Endothelial cell of umbilical vein (primary cell): ENCODE results near the gene DESI1. TPM values are rescaled to one million over a fixed set of nuclear protein-coding genes. Genes with fewer than 3 reads are reported as not detected.

Experiments
- BruUV-seq: library from RNA; stranded (reverse); fragments of 400-500 nt; replicated peaks from 2 replicates; lab custom pipeline; 2021; lab: Mats Ljungman, UMichigan
- CTCF ChIA-PET: fragments of 300-600, 350-600 bp; sonication (Branson Sonifier 250); formaldehyde crosslinking; loops from one replicate; lab custom pipeline; 2021; ENCODE audit warnings: antibody characterized with exemption, inconsistent platforms; lab: Charles Lee
- POLR2A ChIA-PET: fragments of 300-600, 350-600 bp; sonication (Branson Sonifier 250); formaldehyde crosslinking; loops from one replicate; lab custom pipeline; 2021; ENCODE audit warnings: antibody characterized with exemption, inconsistent platforms; lab: Charles Lee
- DNase-seq: peaks from one replicate; pipeline ENCODE4 v3.0.0-alpha.2; 2011; ENCODE audit warnings: low read depth, low spot score
- FAIRE-seq: peaks from 2 replicates; lab custom pipeline; 2011; peaks lifted over from hg19 to GRCh38; lab: Jason Lieb, UNC
- H2AFZ ChIP-seq: 2 replicates; pipeline ENCODE4 v1.6.0; 2012; ENCODE audit warnings: low read depth, low read length, control low read depth, inconsistent platforms
- H3K27ac ChIP-seq: 2 replicates; pipeline ENCODE4 v1.5.1; 2011; ENCODE audit warnings: low read depth, mild to moderate bottlenecking, control low read depth, low read length, moderate library complexity; ENCODE audit not compliant: insufficient read depth
- H3K27me3 ChIP-seq, 2 experiments: 2 replicates each; pipeline versions ENCODE4 v1.6.0 to v1.6.1; 2011; ENCODE audit warnings: low read length in 2 of 2, mixed read lengths in 1 of 2; ENCODE audit not compliant: control insufficient read depth in 2 of 2, insufficient read depth in 2 of 2
- H3K36me3 ChIP-seq, 2 experiments: 2 replicates in 1 of 2; 3 replicates in 1 of 2; pipeline ENCODE4 v1.5.1; 2011; ENCODE audit warnings: low read length in 2 of 2, mild to moderate bottlenecking in 1 of 2, moderate library complexity in 1 of 2; ENCODE audit not compliant: control insufficient read depth in 2 of 2, insufficient read depth in 2 of 2; ENCODE audit errors: extremely low read depth in 1 of 2
- H3K4me1 ChIP-seq: 3 replicates; pipeline ENCODE4 v1.5.1; 2011; ENCODE audit warnings: mild to moderate bottlenecking, low read length; ENCODE audit not compliant: control insufficient read depth, insufficient read depth; ENCODE audit errors: extremely low read depth
- H3K4me2 ChIP-seq: 2 replicates; pipeline ENCODE4 v1.6.1; 2011; ENCODE audit warnings: low read length, control low read depth, mixed read lengths; ENCODE audit not compliant: insufficient read depth
- H3K4me3 ChIP-seq, 3 experiments: fragments of 200-600 bp in 1 of 3; sonication (generic), shearing (Covaris generic) in 1 of 3; replicated peaks in 1 of 3; 2 replicates each; pipeline ENCODE4 v1.5.1; 2011 to 2016; ENCODE audit warnings: control low read depth in 3 of 3, low read length in 3 of 3, mild to moderate bottlenecking in 2 of 3, inconsistent platforms in 1 of 3, low read depth in 1 of 3, moderate library complexity in 1 of 3; ENCODE audit not compliant: insufficient read depth in 1 of 3
- H3K79me2 ChIP-seq: 2 replicates; pipeline ENCODE4 v1.6.0; 2012; ENCODE audit warnings: low read length, inconsistent platforms; ENCODE audit not compliant: control insufficient read depth, insufficient read depth
- H3K9ac ChIP-seq: replicated peaks from 2 replicates; pipeline ENCODE3; 2011; ENCODE audit warnings: low read length, control low read depth; ENCODE audit not compliant: insufficient read depth; ENCODE audit errors: extremely low read depth
- H3K9me1 ChIP-seq: replicated peaks from 3 replicates; pipeline ENCODE4 v1.6.0; 2011; ENCODE audit warnings: mild to moderate bottlenecking, low read length; ENCODE audit not compliant: control insufficient read depth, insufficient read depth; ENCODE audit errors: extremely low read depth
- H3K9me3 ChIP-seq: replicated peaks from 2 replicates; pipeline ENCODE4 v1.5.1; 2012; ENCODE audit warnings: low read length, inconsistent platforms; ENCODE audit not compliant: control insufficient read depth, insufficient read depth
- H4K20me1 ChIP-seq: replicated peaks from 2 replicates; pipeline ENCODE3; 2011; ENCODE audit warnings: mild to moderate bottlenecking, low read length; ENCODE audit not compliant: control insufficient read depth, insufficient read depth; ENCODE audit errors: extremely low read depth
- CTCF ChIP-seq, 2 donors: IDR thresholded peaks; 1 replicate in 1 of 2; 2 replicates in 1 of 2; pipeline ENCODE4 v1.5.1; 2011; ENCODE audit warnings: low read length in 2 of 2, mild to moderate bottlenecking in 2 of 2, moderate library complexity in 2 of 2, control low read depth in 1 of 2, inconsistent platforms in 1 of 2, low read depth in 1 of 2; ENCODE audit not compliant: insufficient read depth in 1 of 2; ENCODE audit errors: extremely low read depth in 1 of 2
- EZH2 ChIP-seq: IDR thresholded peaks from 2 replicates; pipeline ENCODE4 v1.6.1; 2012; ENCODE audit warnings: borderline replicate concordance, low read depth, mild to moderate bottlenecking, moderate library complexity, low read length, inconsistent platforms; ENCODE audit not compliant: severe bottlenecking
- FOS ChIP-seq: IDR thresholded peaks from 2 replicates; pipeline ENCODE4 v1.6.1; 2011; ENCODE audit warnings: mild to moderate bottlenecking, low read length, moderate library complexity, borderline replicate concordance; ENCODE audit not compliant: insufficient read depth
- GATA2 ChIP-seq: IDR thresholded peaks from 2 replicates; pipeline ENCODE4 v1.7.0; 2011; ENCODE audit warnings: low read depth, mild to moderate bottlenecking, moderate library complexity, mixed read lengths, low read length; ENCODE audit not compliant: insufficient read length, insufficient read depth
- JUN ChIP-seq: IDR thresholded peaks from 2 replicates; pipeline ENCODE4 v1.6.1; 2011; ENCODE audit warnings: borderline replicate concordance, low read depth; ENCODE audit not compliant: insufficient read length, insufficient read depth
- MAX ChIP-seq: IDR thresholded peaks from 2 replicates; pipeline ENCODE4 v1.6.1; 2011; ENCODE audit not compliant: insufficient read depth, insufficient read length
- MYC ChIP-seq: IDR thresholded peaks from one replicate; pipeline ENCODE4 v1.6.1; 2011; ENCODE audit warnings: mild to moderate bottlenecking, low read depth, low read length
- POLR2A ChIP-seq: IDR thresholded peaks from 2 replicates; pipeline ENCODE4 v1.6.1; 2012; ENCODE audit warnings: low read depth, mild to moderate bottlenecking, control low read depth, low read length
- POLR2AphosphoS5 ChIP-seq: IDR thresholded peaks from 2 replicates; pipeline ENCODE4 v1.6.1; 2012; ENCODE audit warnings: low read depth, mild to moderate bottlenecking, control low read depth, low read length, moderate library complexity; ENCODE audit not compliant: insufficient read depth
- dilution Hi-C: fragments of 300-500 bp; cut with MboI; formaldehyde crosslinking; loops from one replicate; pipeline ENCODE4 v1.15.0; 2019; ENCODE audit warnings: low sequenced_read_pairs; ENCODE audit not compliant: extremely low pct_ligation_motif_present
- intact Hi-C: fragments of 100-400 bp; cut with micrococcal nuclease; formaldehyde crosslinking; loops from one replicate; pipeline ENCODE4 v1.10.0; 2022
- polyA plus RNA-seq, 4 experiments: library from polyadenylated mRNA; depleted of rRNA in 3 of 4; stranded (reverse) in 3 of 4; unstranded in 1 of 4; fragments of >200 nt; gene quantifications; 2 replicates each; pipeline versions ENCODE4 v1.2.1 to v1.2.3, GENCODE V29; 2011 to 2012; ENCODE audit warnings: missing spikeins in 1 of 4
- total RNA-seq: library from RNA; stranded (reverse); gene quantifications from 2 replicates; pipeline ENCODE4 v1.2.3, GENCODE V29; 2021

Gene DESI1
- total and polyA plus RNA-seq, 2 donors (not counting 3 experiments of a cell fraction or from before 2014, with no cell fraction given): 36.8 to 59.1 TPM

- no peak overlapping the region for H3K4me3 ChIP-seq
- no peaks in the 10 kb centered on the region for H3K9me3 ChIP-seq
- H3K4me1 ChIP-seq: no peaks in the 10 kb centered on the region
- no peaks in the 10 kb centered on the region for H3K27me3 ChIP-seq
- H3K79me2 ChIP-seq: peaks cover 24% of the 10 kb centered on the region
- TF ChIP-seq CTCF (IDR thresholded peaks at IDR 0.05; ENCODE audit: extremely low read depth in 1 of 2, insufficient read depth in 1 of 2, low read depth in 1 of 2, low read length in 2 of 2): no peak
- TF ChIP-seq POLR2AphosphoS5: no peak
- no peak for TF ChIP-seq GATA2
- TF ChIP-seq MYC: no peak
- TF ChIP-seq JUN: no peak
- no peak for TF ChIP-seq POLR2A
- TF ChIP-seq FOS: no peak
- no peak for TF ChIP-seq EZH2
- no peak for TF ChIP-seq MAX
- DNase-seq (no peak), FAIRE-seq (no peak)
- no peak overlapping the region for H3K27ac ChIP-seq
- H3K9ac ChIP-seq: no peak overlapping the region
- H3K36me3 ChIP-seq: peaks cover 19 to 28% of the 10 kb centered on the region in 2 experiments
- intact Hi-C loops (no loop called here), dilution Hi-C loops (no loop called here)
- no TSS peak for BruUV-seq
- H3K9me1 ChIP-seq: no peaks in the 10 kb centered on the region
- H4K20me1 ChIP-seq: no peaks in the 10 kb centered on the region
- POLR2A ChIA-PET: no interaction called here
- CTCF ChIA-PET: interaction anchor here (0.6 kb wide), 1 partner anchor 8 kb away, joined by 3 read pairs; no protein-coding TSS in a partner anchor
- H3K4me2 ChIP-seq: no peak overlapping the region
- no peak overlapping the region for H2AFZ ChIP-seq
These were observed 21.0 kb upstream of the DESI1 start for GRCh38 chr22:41641854-41642253.
